CD14-positive monocyte (primary cell): Measurements from ENCODE around the gene TNNT3. TPM values are rescaled to one million over a fixed set of nuclear protein-coding genes. Genes with fewer than 3 reads are reported as not detected.
"Not testable (repeated sequence)": the region's sequence is repeated elsewhere in the genome, so short reads cannot be mapped to it uniquely, and the experiment has no call there.

Source experiments
- DNase-seq, 3 donors: peaks; one replicate each; pipeline ENCODE4 v3.0.0-alpha.2; 2011 to 2022
- H2AFZ ChIP-seq: 2 replicates; pipeline ENCODE4 v1.6.0; 2012; ENCODE audit warnings: mild to moderate bottlenecking, low read depth, low read length, inconsistent platforms; ENCODE audit not compliant: insufficient read depth, poor library complexity, severe bottlenecking
- H3K27ac ChIP-seq, 2 donors: 1 replicate in 1 of 2; 2 replicates in 1 of 2; pipeline ENCODE4 v1.5.1; 2012 to 2013; ENCODE audit warnings: low read length in 2 of 2, control low read depth in 1 of 2, inconsistent platforms in 1 of 2, low read depth in 1 of 2, mild to moderate bottlenecking in 1 of 2
- H3K27me3 ChIP-seq, 2 donors: one replicate each; pipeline versions ENCODE4 v1.6.0 to v1.6.1; 2011 to 2013; ENCODE audit warnings: low read length in 2 of 2; ENCODE audit not compliant: control insufficient read depth in 2 of 2, insufficient read depth in 2 of 2
- H3K36me3 ChIP-seq, 2 donors: replicated peaks in 1 of 2; 1 replicate in 1 of 2; 2 replicates in 1 of 2; pipeline versions ENCODE4 v1.5.1 to v1.6.1; 2012 to 2013; ENCODE audit warnings: low read length in 2 of 2, control low read depth in 1 of 2, inconsistent platforms in 1 of 2, mild to moderate bottlenecking in 1 of 2; ENCODE audit not compliant: insufficient read depth in 2 of 2, control insufficient read depth in 1 of 2
- H3K4me1 ChIP-seq, 2 donors: 1 replicate in 1 of 2; 2 replicates in 1 of 2; pipeline versions ENCODE4 v1.5.1 to v1.6.1; 2012 to 2013; ENCODE audit warnings: low read length in 2 of 2, control low read depth in 1 of 2, inconsistent platforms in 1 of 2, mild to moderate bottlenecking in 1 of 2, moderate library complexity in 1 of 2; ENCODE audit not compliant: insufficient read depth in 2 of 2, control insufficient read depth in 1 of 2
- H3K4me2 ChIP-seq: replicated peaks from 2 replicates; pipeline ENCODE3; 2012; ENCODE audit warnings: low read length, moderate library complexity, mild to moderate bottlenecking; ENCODE audit not compliant: poor library complexity, severe bottlenecking; ENCODE audit errors: extremely low read depth
- H3K4me3 ChIP-seq, 3 experiments: fragments of 200-600 bp in 1 of 3; sonication (generic) in 1 of 3; replicated peaks in 1 of 3; 1 replicate in 2 of 3; 2 replicates in 1 of 3; pipeline ENCODE4 v1.5.1; 2011 to 2013; ENCODE audit warnings: low read length in 3 of 3, mild to moderate bottlenecking in 3 of 3, control low read depth in 2 of 3, low read depth in 2 of 3, inconsistent platforms in 1 of 3, moderate library complexity in 1 of 3
- H3K79me2 ChIP-seq: 2 replicates; pipeline ENCODE4 v1.6.0; 2012; ENCODE audit warnings: mild to moderate bottlenecking, control low read depth, inconsistent platforms, low read length, moderate library complexity; ENCODE audit not compliant: insufficient read depth
- H3K9ac ChIP-seq: 2 replicates; pipeline ENCODE4 v1.6.0; 2017; ENCODE audit warnings: low read length, mild to moderate bottlenecking; ENCODE audit not compliant: insufficient read depth, poor library complexity, severe bottlenecking
- H3K9me3 ChIP-seq, 2 donors: replicated peaks in 1 of 2; 1 replicate in 1 of 2; 2 replicates in 1 of 2; pipeline versions ENCODE4 v1.5.1 to v1.6.1; 2012 to 2013; ENCODE audit warnings: low read length in 2 of 2, control low read depth in 1 of 2; ENCODE audit not compliant: control insufficient read depth in 1 of 2, insufficient read depth in 1 of 2
- H4K20me1 ChIP-seq: 2 replicates; pipeline ENCODE4 v1.6.0; 2012; ENCODE audit warnings: mild to moderate bottlenecking, low read length, control low read depth, moderate library complexity; ENCODE audit not compliant: insufficient read depth
- H3K27ac Mint-ChIP-seq, 7 donors: one replicate each; pipeline ENCODE4 v1.8.0; 2020; ENCODE audit warnings: mild to moderate bottlenecking in 7 of 7, mixed read lengths in 7 of 7, moderate library complexity in 6 of 7, inconsistent platforms in 2 of 7
- H3K27me3 Mint-ChIP-seq, 3 donors: one replicate each; pipeline ENCODE4 v1.8.0; 2021 to 2022; ENCODE audit warnings: low read depth in 3 of 3, mild to moderate bottlenecking in 3 of 3, mixed read lengths in 3 of 3, moderate library complexity in 3 of 3, inconsistent platforms in 1 of 3
- H3K36me3 Mint-ChIP-seq, 2 donors: one replicate each; pipeline ENCODE4 v1.8.0; 2020; ENCODE audit warnings: mixed read lengths in 2 of 2, inconsistent platforms in 1 of 2, mild to moderate bottlenecking in 1 of 2
- H3K4me1 Mint-ChIP-seq: one replicate; pipeline ENCODE4 v1.8.0; 2020; ENCODE audit warnings: mild to moderate bottlenecking, mixed read lengths
- H3K4me3 Mint-ChIP-seq, 2 donors: one replicate each; pipeline ENCODE4 v1.8.0; 2020; ENCODE audit warnings: mild to moderate bottlenecking in 2 of 2, mixed read lengths in 2 of 2, moderate library complexity in 1 of 2
- H3K9me3 Mint-ChIP-seq, 7 donors: one replicate each; pipeline ENCODE4 v1.8.0; 2020 to 2022; ENCODE audit warnings: mixed read lengths in 7 of 7, mild to moderate bottlenecking in 6 of 7, moderate library complexity in 6 of 7, inconsistent platforms in 2 of 7
- CTCF ChIP-seq: fragments of 200-600 bp; IDR thresholded peaks from one replicate; pipeline ENCODE4 v1.8.0; 2022; ENCODE audit warnings: antibody characterized with exemption, mild to moderate bottlenecking
- WGBS: methylation state at CpG from one replicate; pipeline ENCODE4 v1.1.5; 2013; ENCODE audit warnings: missing lambda C conversion rate; ENCODE audit not compliant: insufficient coverage; 5-methylcytosine and 5-hydroxymethylcytosine counted together
- intact Hi-C, 2 donors: fragments of 100-400 bp; cut with micrococcal nuclease; formaldehyde crosslinking; loops; one replicate each; pipeline versions ENCODE4 v1.15.0 to v1.15.1; 2023
- polyA plus RNA-seq, 3 donors: library from polyadenylated mRNA; depleted of rRNA in 1 of 3; unstranded in 2 of 3; stranded (reverse) in 1 of 3; fragments of 300-500 nt in 2 of 3; fragments of >200 nt in 1 of 3; fragmentation: Illumina TruSeq in 2 of 3; gene quantifications; 1 replicate in 2 of 3; 2 replicates in 1 of 3; pipeline ENCODE4 v1.2.3, GENCODE V29; 2012 to 2021

TNNT3 gene
- polyA plus RNA-seq, 3 donors, result 1.4 TPM; not detected in 2

- H3K9ac ChIP-seq, result not testable (repeated sequence)
These were observed 44.9 kb upstream of the TNNT3 start for GRCh38 chr11:1874441-1875092.

GRCh38 chr11:1875093-1875850 lies 44.2 kb upstream of the TNNT3 start:
- Histone ChIP-seq H2AFZ (no peak overlapping the region), H3K27ac (no peak overlapping the region), H3K36me3 (peaks cover 19 to 39% of the 10 kb centered on the region in 2 donors), H3K27me3 (no peaks in the 10 kb centered on the region), H3K4me2 (no peak overlapping the region), H3K9ac (no peak overlapping the region), H3K79me2 (peaks cover 82% of the 10 kb centered on the region), H4K20me1 (peaks cover 98% of the 10 kb centered on the region), H3K4me1 (peaks cover 20 to 55% of the 10 kb centered on the region in 2 donors), H3K4me3 (no peak overlapping the region), H3K9me3 (no peaks in the 10 kb centered on the region)
- DNase-seq, result no peak
- intact Hi-C loops, result no loop called here
- no peak for TF ChIP-seq CTCF
- Mint-ChIP-seq H3K9me3 (no peaks in the 10 kb centered on the region), H3K27me3 (peaks cover 2 to 5% (median 3%) of the 10 kb centered on the region in 3 donors), H3K27ac (peak overlapping the region in 1 of 7 donors; percentile 23), H3K4me1 (peaks cover 63% of the 10 kb centered on the region), H3K4me3 (peak overlapping the region; percentile 21 to 41), H3K36me3 (peaks cover 34 to 57% of the 10 kb centered on the region in 2 donors)
- WGBS, result 80% methylated on average over 16 of the region's 28 CpGs

More at GRCh38 chr11:1874441-1875092, 44.9 kb upstream of the TNNT3 start:
- peaks cover 20 to 42% of the 10 kb centered on the region in 2 donors for H3K36me3 ChIP-seq
- H3K4me2 ChIP-seq, intact Hi-C loops, H3K27ac Mint-ChIP-seq, H2AFZ ChIP-seq, DNase-seq, H3K27me3 ChIP-seq, H3K27me3 Mint-ChIP-seq, H3K4me3 Mint-ChIP-seq, H3K27ac ChIP-seq, H3K4me3 ChIP-seq, H3K9me3 ChIP-seq, H3K9me3 Mint-ChIP-seq: not testable (repeated sequence)
- H3K4me1 ChIP-seq, result peaks cover 13 to 51% of the 10 kb centered on the region in 2 donors
- 96% methylated on average over 10 of the region's 17 CpGs for WGBS
- peaks cover 62% of the 10 kb centered on the region for H3K4me1 Mint-ChIP-seq
- H3K79me2 ChIP-seq, result peaks cover 85% of the 10 kb centered on the region
- peaks cover 98% of the 10 kb centered on the region for H4K20me1 ChIP-seq
- H3K36me3 Mint-ChIP-seq, result peaks cover 35 to 57% of the 10 kb centered on the region in 2 donors

- H3K4me3 ChIP-seq, H3K9ac ChIP-seq, intact Hi-C loops, H2AFZ ChIP-seq, H3K4me2 ChIP-seq, H3K9me3 Mint-ChIP-seq, H3K27me3 Mint-ChIP-seq, H3K27me3 ChIP-seq, DNase-seq, H3K27ac ChIP-seq, H3K9me3 ChIP-seq: not testable (repeated sequence)
- WGBS, result 86% methylated on average over 11 of the region's 13 CpGs
- peak overlapping the region in 1 of 7 donors; percentile 32 for H3K27ac Mint-ChIP-seq
- peaks cover 63% of the 10 kb centered on the region for H3K4me1 Mint-ChIP-seq
- peaks cover 76% of the 10 kb centered on the region for H3K79me2 ChIP-seq
- H4K20me1 ChIP-seq, result peaks cover 98% of the 10 kb centered on the region
- peaks cover 32 to 57% of the 10 kb centered on the region in 2 donors for H3K36me3 Mint-ChIP-seq
- H3K4me1 ChIP-seq, result peaks cover 26 to 55% of the 10 kb centered on the region in 2 donors
- peak overlapping the region in 1 of 2 donors; percentile 48 for H3K4me3 Mint-ChIP-seq
- H3K36me3 ChIP-seq, result peaks cover 26 to 37% of the 10 kb centered on the region in 2 donors
These were observed 43.6 kb upstream of the TNNT3 start for GRCh38 chr11:1875851-1876301.
